HG03571 (cell line): ENCODE measurements around the gene FAM229A.
"Not testable (repeated sequence)": the region's sequence is repeated elsewhere in the genome, so short reads cannot be mapped to it uniquely, and the experiment has no call there.

ENCODE experiments used
- ATAC-seq: cut with Tn5 transposase; IDR thresholded peaks from one replicate; pipeline ENCODE4 v1.9.1; 2021; ENCODE audit not compliant: unreplicated experiment

Gene FAM229A

DNA sequence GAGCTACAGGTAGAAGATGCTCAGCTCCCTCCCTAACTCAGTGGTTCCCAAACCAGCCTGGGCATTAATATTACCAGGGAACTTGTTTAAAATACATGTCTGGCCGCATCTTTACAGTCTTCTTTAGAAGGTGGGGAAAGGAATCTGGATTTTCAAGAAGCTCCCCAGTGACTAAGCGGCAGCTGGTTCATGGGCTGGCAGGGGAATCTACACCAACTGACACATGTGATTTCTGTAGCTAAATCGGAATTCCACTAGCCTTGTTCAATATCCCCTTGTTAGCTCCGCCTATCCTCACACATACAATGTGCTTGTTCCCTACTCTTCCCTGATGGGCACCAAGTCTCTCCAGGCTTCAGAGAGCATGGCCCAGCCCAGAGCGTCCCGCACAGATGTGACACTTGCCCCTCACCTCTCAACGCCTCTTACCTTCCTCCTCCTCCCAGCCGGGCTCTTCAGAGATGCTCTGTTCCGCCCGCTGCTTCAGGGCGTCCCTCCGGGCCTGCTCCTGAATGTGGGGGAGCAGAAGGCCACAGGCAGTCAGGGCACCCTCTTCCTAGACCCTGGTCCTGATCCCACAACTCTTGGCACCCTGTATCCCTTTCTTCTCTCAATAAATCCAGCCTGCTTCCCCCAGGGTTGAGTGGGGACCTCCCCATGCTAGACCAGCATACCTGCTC, 15.4 kb upstream of the FAM229A start:
- ATAC-seq = no peak

DNA sequence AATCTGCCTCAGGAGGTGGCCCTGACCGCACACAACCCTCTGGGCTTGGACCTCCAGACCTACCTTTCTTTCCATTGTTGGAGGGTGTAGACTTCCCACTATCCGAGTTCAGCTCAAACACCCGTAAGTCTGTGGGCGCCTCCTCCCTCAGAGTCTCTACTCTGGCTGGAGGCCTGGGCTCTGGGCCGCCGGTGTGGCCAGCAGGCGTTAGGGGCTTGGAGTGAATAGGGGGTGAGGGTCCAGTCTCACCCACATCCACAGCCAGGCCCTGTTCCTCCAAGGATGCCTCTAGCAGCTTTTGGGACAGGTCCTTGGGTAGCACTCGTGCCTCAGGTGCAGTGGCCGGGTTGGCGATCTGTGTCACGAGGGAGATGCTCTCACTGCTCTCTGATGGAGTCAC, 13.9 kb upstream of the FAM229A start:
- ATAC-seq = no peak

GRCh38 chr1:32373996-32374592, 11.8 kb upstream of the FAM229A start:
- ATAC-seq = no peak

DNA sequence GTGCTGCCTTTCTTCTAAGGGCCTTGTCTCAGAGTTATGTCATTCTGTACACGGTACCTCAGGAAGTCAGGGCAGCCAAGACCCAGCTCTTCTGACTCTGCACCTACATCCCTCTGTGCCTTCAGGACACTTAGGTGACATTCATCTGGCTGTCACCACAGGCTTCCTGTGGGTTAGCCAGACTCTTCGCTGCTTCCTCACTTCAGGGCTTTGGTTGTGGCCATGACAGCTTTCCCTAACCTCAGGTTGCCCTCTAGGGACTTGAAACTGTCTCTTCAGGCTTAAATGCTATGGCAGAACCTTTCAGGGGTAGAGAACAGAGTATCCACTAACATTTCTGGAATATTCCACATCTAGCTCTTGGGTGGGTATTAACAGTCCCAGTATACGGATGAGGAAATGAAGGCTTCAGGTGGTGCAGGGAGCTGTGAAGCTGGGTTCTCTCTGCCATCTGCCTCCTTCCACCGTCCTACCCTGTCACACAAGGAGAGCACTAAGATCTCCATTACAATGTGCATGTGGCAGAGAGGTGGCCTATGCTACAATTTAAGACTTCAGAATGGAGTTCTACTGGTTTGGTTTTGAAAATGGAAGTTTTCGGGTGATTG, 10.0 kb upstream of the FAM229A start:
- no peak for ATAC-seq

- no peak for ATAC-seq
Measured at GRCh38 chr1:32367912-32368635, 5.8 kb upstream of the FAM229A start.

DNA sequence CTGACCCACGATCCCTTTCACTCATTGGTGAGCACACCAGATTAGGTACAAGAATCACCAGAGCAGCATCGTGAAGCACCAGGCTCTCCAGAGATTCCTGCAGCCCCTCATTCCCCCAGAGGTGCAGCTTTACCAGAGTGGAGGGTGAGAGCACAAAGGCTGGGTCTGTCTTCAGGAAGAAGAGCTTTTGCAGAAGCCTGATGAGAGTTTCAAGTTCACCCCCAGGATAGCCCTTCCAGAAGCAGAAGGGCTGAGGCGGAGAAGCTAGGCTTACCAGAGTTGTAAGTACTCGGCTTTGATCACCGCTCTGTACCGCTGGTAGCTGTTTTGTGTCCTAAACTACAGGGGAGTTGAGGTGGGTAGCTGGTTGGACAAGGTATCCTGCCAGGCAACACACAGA, 3.2 kb upstream of the FAM229A start:
- no peak for ATAC-seq

GRCh38 chr1:32364836-32365235, 2.6 kb upstream of the FAM229A start:
- no peak for ATAC-seq

- no peak for ATAC-seq
Measured at GRCh38 chr1:32363713-32364112, 1.4 kb upstream of the FAM229A start.

- ATAC-seq = no peak
Measured at GRCh38 chr1:32361674-32362473, 411 bp downstream of the FAM229A start.

DNA sequence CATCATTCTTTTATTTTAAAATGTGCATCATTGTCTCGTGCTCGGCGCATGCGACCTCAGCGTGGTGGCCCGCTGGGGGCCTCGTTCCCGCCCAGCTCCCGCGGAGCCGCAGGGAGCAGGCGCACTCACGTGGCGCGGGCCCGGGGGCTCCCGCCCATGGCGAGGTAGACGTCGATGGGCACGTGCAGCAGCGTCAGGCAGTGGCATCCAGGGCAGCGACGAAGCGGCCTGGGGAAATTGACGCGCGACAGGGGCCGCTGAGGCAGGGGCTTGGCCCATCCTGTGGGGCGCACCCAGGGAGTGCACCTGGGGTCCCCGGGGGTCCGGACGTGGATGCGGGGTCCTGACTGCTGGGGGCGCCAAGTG, 994 bp downstream of the FAM229A start:
- no peak for ATAC-seq

- no peak for ATAC-seq
Measured at GRCh38 chr1:32358435-32358834, 3.9 kb downstream of the FAM229A start.

DNA sequence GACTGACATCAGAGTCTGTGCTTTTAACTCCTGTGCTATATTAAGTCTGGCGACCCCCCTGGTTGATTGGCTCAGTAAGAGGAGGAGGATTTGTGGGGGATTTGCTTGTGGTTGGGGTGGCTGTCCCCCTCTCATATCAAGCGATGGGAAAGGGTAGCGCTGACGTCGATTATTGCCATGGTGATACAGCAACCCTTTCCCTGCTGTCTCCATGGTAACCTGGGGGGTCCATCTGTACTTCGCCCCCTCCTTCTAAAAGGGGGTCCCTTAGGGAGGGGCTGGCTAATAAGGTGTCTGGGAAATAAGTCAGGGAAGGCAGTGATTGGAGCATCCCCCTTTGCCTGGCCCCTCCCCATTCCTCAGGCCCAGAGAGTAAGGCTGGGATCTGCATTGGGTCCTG, 4.7 kb downstream of the FAM229A start:
- ATAC-seq = no peak

DNA sequence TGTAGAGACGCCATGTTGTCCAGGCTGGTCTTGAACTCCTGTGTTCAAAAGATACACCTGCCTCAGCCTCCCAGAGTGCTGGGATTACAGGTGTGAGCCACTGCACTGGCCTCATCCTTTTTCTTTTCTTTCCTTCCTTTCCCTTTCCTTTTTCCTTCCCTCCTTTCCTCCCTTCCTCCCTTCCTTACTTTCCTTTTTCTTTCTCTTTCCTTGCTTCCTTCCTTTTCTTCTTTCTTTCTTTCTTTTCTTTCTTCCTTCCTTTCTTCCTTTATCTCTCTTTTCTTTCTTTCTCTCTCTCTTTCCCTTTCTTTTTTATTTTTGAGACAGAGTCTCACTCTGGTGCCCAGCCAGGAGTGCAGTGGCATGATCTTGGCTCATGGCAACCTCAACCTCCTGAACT, 5.8 kb downstream of the FAM229A start:
- ATAC-seq = no peak

- not testable (repeated sequence) for ATAC-seq
Measured at GRCh38 chr1:32355778-32356177, 6.5 kb downstream of the FAM229A start.

DNA sequence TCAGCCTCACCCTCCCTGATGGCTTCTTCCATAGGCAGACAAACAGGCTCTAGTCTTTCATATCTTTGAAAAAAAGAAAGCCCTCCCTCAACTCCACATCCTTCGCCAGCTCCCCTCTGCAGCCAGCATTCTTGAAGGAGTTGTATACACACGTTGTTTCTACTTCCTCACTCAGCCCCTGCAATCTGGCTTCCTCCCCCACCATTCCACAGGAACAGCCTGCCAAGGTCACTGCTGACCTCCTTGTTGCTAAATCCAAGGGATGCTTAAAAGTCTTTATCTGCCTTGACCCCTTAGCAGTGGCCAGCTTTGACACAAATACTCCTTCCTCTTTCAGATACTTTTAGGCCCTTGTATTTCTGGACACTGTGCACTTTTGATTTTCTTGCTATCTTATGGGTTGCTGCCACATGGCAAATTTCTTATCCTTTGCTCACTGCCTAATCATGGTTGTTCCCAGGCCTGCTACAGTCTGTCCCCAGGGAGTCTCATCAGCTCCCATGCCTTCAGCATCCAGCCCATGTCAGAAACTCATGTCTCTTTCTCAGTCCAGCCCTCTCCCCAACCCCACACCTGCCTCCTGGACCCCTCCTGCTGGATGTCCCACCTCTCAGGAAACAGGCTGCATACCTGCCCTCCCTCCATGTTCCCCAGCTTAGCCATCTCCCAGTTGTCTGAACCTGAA, 8.3 kb downstream of the FAM229A start:
- no peak for ATAC-seq

DNA sequence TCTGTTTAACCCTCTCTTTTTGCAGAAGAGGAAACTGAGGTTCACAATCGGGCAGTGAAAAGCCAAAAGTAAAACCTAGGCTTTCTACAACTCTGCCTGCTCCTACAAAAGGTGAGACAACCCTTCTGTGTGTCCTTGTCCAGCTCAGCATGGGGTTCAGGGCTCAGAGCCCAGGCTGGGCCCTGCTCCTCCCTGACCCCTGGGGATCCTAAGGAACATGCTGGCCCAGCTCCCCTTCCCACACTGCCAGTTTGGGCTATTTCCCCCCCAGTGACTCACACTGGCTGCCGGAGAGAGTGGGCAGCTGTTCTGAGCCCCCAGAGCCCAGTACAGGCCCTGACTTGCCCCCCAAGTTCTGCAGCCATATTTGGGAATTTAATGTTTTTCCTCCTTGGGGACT, 8.9 kb downstream of the FAM229A start:
- no peak for ATAC-seq

DNA sequence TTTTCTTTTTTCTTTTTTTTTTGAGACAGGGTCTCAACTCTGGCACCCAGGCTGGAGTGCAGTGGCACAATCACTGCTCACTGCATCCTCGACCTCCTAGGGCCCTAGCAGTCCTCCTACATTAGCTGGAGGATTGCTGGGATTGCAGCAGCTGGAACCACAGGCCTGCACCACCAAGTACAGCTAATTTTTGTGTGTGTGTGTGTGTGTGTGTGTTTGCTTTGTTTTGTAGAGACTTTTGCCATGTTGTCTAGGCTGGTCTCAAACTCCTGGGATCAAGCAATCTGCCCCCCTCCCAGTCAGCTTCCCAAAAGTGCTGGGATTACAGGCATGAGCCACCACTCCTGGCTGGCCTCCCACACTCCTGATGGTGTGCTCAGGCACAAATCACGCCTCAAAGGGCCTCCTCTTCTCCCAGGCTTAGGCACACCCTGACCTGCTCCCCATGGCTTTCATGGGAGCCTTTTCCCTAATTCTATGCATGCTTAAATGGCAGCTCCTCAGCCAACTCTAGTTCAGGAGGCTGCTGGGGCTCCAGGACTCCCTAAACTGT, 9.4 kb downstream of the FAM229A start:
- no peak for ATAC-seq

DNA sequence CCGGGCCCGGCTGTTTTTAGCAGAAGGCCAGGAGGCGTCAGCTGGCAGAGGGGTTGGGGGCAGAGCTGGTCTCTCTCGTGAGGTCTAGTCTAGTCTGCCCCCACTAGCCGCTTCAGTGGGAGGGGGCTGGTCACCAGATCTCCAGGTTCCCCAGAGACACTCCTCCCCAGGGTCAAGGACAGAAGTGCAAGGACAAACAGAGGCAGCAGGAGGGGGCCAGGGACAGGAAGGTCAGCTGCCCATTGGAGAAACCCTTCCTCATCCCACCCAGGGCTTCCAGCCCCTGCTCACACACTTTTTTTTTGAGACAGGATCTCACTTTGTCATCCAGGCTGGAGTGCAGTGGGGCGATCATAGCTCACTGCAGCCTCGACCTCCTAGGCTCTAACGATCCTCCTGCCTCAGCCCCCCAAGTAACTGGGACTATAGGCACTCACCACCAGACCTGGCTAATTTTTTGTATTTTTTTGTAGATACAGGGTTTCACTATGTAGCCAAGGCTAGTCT, 10.0 kb downstream of the FAM229A start:
- ATAC-seq = no peak

- ATAC-seq = peak; percentile 77
Measured at GRCh38 chr1:32351399-32352238, 10.7 kb downstream of the FAM229A start.
